NCI-H2196 treated with DMSO at 0.1 percent for 48 hours (cell line): ENCODE data around the gene JAKMIP1.

ENCODE experiments used
- DNase-seq: peaks from one replicate; lab custom pipeline; 2025; ENCODE audit not compliant: unreplicated experiment; lab: John Stamatoyannopoulos, UW

Gene JAKMIP1

GRCh38 chr4:6200011-6200921 is at the start of gene JAKMIP1:
JAKMIP1 (minus strand) TSS chr4:6200549; CDS start chr4:6112850, 87,699 bp downstream.
- DNase-seq: peak; percentile 47

- no peak for DNase-seq
Measured at GRCh38 chr4:6248394-6248793, 48.0 kb upstream of the JAKMIP1 start.

GRCh38 chr4:6246170-6246634 is 45.9 kb upstream of the JAKMIP1 start:
- DNase-seq: no peak

GRCh38 chr4:6245246-6246169 is 45.2 kb upstream of the JAKMIP1 start:
- DNase-seq: no peak

- DNase-seq: no peak
Measured at GRCh38 chr4:6242271-6243029, 42.1 kb upstream of the JAKMIP1 start.

GRCh38 chr4:6241062-6241845 is 40.9 kb upstream of the JAKMIP1 start:
- no peak for DNase-seq

- no peak for DNase-seq
Measured at GRCh38 chr4:6239968-6240367, 39.6 kb upstream of the JAKMIP1 start.

- no peak for DNase-seq
Measured at GRCh38 chr4:6239486-6239885, 39.1 kb upstream of the JAKMIP1 start.

GRCh38 chr4:6236816-6237390 is 36.6 kb upstream of the JAKMIP1 start:
- no peak for DNase-seq

GRCh38 chr4:6235901-6236640 is 35.7 kb upstream of the JAKMIP1 start:
- DNase-seq: no peak

- no peak for DNase-seq
Measured at GRCh38 chr4:6235012-6235411, 34.7 kb upstream of the JAKMIP1 start.

GRCh38 chr4:6233929-6234328 is 33.6 kb upstream of the JAKMIP1 start:
- no peak for DNase-seq

GRCh38 chr4:6232836-6233785 is 32.8 kb upstream of the JAKMIP1 start:
- no peak for DNase-seq

GRCh38 chr4:6231663-6232165 is 31.4 kb upstream of the JAKMIP1 start:
- DNase-seq: no peak

GRCh38 chr4:6230827-6231662 is 30.7 kb upstream of the JAKMIP1 start:
- no peak for DNase-seq

- DNase-seq: no peak
Measured at GRCh38 chr4:6230502-6230785, 30.1 kb upstream of the JAKMIP1 start.
